Neutrophil (primary cell): ENCODE measurements around the gene EXOSC2.

Source experiments
- H3K27ac ChIP-seq: fragments of 200-600 bp; sonication (generic); 2 replicates; pipeline ENCODE4 v1.5.1; 2016; ENCODE audit warnings: mild to moderate bottlenecking, moderate library complexity
- H3K27me3 ChIP-seq: fragments of 200-600 bp; sonication (generic); 2 replicates; pipeline ENCODE4 v1.6.0; 2016; ENCODE audit warnings: mild to moderate bottlenecking
- H3K36me3 ChIP-seq: fragments of 200-600 bp; sonication (generic); 2 replicates; pipeline ENCODE4 v1.5.1; 2017
- H3K4me1 ChIP-seq, 2 experiments: fragments of 200-600 bp in 1 of 2; sonication (generic) in 1 of 2; 1 replicate in 1 of 2; 2 replicates in 1 of 2; pipeline versions ENCODE4 v1.5.1 to v1.6.1; 2013 to 2016; ENCODE audit warnings: low read depth in 1 of 2, low read length in 1 of 2, mild to moderate bottlenecking in 1 of 2, moderate library complexity in 1 of 2; ENCODE audit not compliant: control insufficient read depth in 1 of 2, insufficient read depth in 1 of 2
- H3K4me3 ChIP-seq, 2 experiments: fragments of 200-600 bp in 1 of 2; sonication (generic) in 1 of 2; 1 replicate in 1 of 2; 2 replicates in 1 of 2; pipeline ENCODE4 v1.5.1; 2013 to 2016; ENCODE audit warnings: low read depth in 1 of 2, low read length in 1 of 2, mild to moderate bottlenecking in 1 of 2, moderate library complexity in 1 of 2
- H3K9me3 ChIP-seq: fragments of 200-600 bp; sonication (generic); 2 replicates; pipeline ENCODE4 v1.5.1; 2016
- CTCF ChIP-seq: fragments of 200-600 bp; sonication (generic); IDR thresholded peaks from 2 replicates; pipeline ENCODE4 v1.5.1; 2016; ENCODE audit warnings: antibody characterized with exemption

EXOSC2 gene

GRCh38 chr9:130712564-130713285 lies 19.1 kb downstream of the EXOSC2 start:
- Histone ChIP-seq H3K4me3 (peak overlapping the region; percentile 78 to 100), H3K27me3 (no peaks in the 10 kb centered on the region), H3K9me3 (no peaks in the 10 kb centered on the region), H3K27ac (peak overlapping the region; percentile 99), H3K36me3 (no peaks in the 10 kb centered on the region), H3K4me1 (peaks cover 23 to 30% of the 10 kb centered on the region in 2 experiments)
- peak; percentile 37 for TF ChIP-seq CTCF

- Histone ChIP-seq H3K4me3 (peak overlapping the region; percentile 78 to 100), H3K27me3 (no peaks in the 10 kb centered on the region), H3K4me1 (peaks cover 23 to 30% of the 10 kb centered on the region in 2 experiments), H3K9me3 (no peaks in the 10 kb centered on the region), H3K36me3 (no peaks in the 10 kb centered on the region), H3K27ac (peak overlapping the region; percentile 99)
- no peak for TF ChIP-seq CTCF
These were observed 19.8 kb downstream of the EXOSC2 start for GRCh38 chr9:130713286-130713960.

- H3K27me3 ChIP-seq, result no peaks in the 10 kb centered on the region
- H3K9me3 ChIP-seq, result no peaks in the 10 kb centered on the region
- H3K4me1 ChIP-seq, result peaks cover 23 to 30% of the 10 kb centered on the region in 2 experiments
- no peak for TF ChIP-seq CTCF
- no peaks in the 10 kb centered on the region for H3K36me3 ChIP-seq
- no peak overlapping the region for H3K4me3 ChIP-seq
- no peak overlapping the region for H3K27ac ChIP-seq
These were observed 21.1 kb downstream of the EXOSC2 start for GRCh38 chr9:130714586-130715110.

- H3K4me3 ChIP-seq, result no peak overlapping the region
These were observed 21.7 kb downstream of the EXOSC2 start for GRCh38 chr9:130715270-130715669.

GRCh38 chr9:130718562-130718961 lies 25.0 kb downstream of the EXOSC2 start:
- no peak overlapping the region for H3K4me3 ChIP-seq
- H3K36me3 ChIP-seq, result no peaks in the 10 kb centered on the region
- peaks cover 15 to 18% of the 10 kb centered on the region in 2 experiments for H3K4me1 ChIP-seq
- H3K9me3 ChIP-seq, result no peaks in the 10 kb centered on the region
- H3K27ac ChIP-seq, result no peak overlapping the region
- no peaks in the 10 kb centered on the region for H3K27me3 ChIP-seq
- TF ChIP-seq CTCF, result no peak

More at GRCh38 chr9:130715270-130715669, 21.7 kb downstream of the EXOSC2 start:
- Histone ChIP-seq H3K36me3 (no peaks in the 10 kb centered on the region), H3K27me3 (no peaks in the 10 kb centered on the region), H3K27ac (no peak overlapping the region), H3K4me1 (peaks cover 23 to 30% of the 10 kb centered on the region in 2 experiments), H3K9me3 (no peaks in the 10 kb centered on the region)
- no peak for TF ChIP-seq CTCF
